Measurements from ENCODE around the gene OSGEP. TPM values are rescaled to one million over a fixed set of nuclear protein-coding genes. Genes with fewer than 3 reads are reported as not detected.
A peak's percentile ranks its signal among the peaks of the same experiment; 100 is the strongest.

Gene OSGEP
- total RNA-seq, 2 donors from 2014 or later = 36.1 to 53.4 TPM

- intact Hi-C loops (cut with DNase I) = loop anchor here (10.0 kb wide), 1 partner anchor 136 kb away; no protein-coding TSS in a partner anchor
- TF ChIP-seq CTCF (IDR thresholded peaks at IDR 0.05) (no peak), POLR2A (IDR thresholded peaks at IDR 0.05) (no peak)
These were observed 14.2 kb upstream of the OSGEP start for GRCh38 chr14:20468764-20469241.

GRCh38 chr14:20461225-20462141 is 6.9 kb upstream of the OSGEP start, which contains the start of gene PIP4P1:
Gene PIP4P1 (minus strand): TSS chr14:20461434. CDS start chr14:20461325, 109 bp downstream.
- 0% methylated on average over 12 to 64 of the region's 67 CpGs for WGBS, 2 donors

More at GRCh38 chr14:20468764-20469241, 14.2 kb upstream of the OSGEP start:
- no peaks in the 10 kb centered on the region for H3K27me3 ChIP-seq
- H3K4me1 ChIP-seq = peaks cover 26% of the 10 kb centered on the region
- H3K4me3 ChIP-seq = no peak overlapping the region
- H3K9me3 ChIP-seq = no peaks in the 10 kb centered on the region
- peak overlapping the region; percentile 85 to 94 (median 88) for H3K27ac ChIP-seq
- DNase-seq (peak in 3 of 4 donors; percentile 25 to 32 (median 28)), ATAC-seq (no peak)
- H3K36me3 ChIP-seq (replicated peaks in 1 of 2; ENCODE audit: insufficient read depth in 1 of 2, low read depth in 2 of 2) = no peaks in the 10 kb centered on the region
- WGBS, 2 donors = 24 to 36% methylated on average over 12 to 16 of the region's 16 CpGs

GRCh38 chr14:20460458-20461224 is 6.0 kb upstream of the OSGEP start:
- no peaks in the 10 kb centered on the region for H3K9me3 ChIP-seq
- intact Hi-C loops (cut with DNase I) = loop anchor here (10.0 kb wide), 1 partner anchor 144 kb away; no protein-coding TSS in a partner anchor
- H3K4me3 ChIP-seq = peak overlapping the region; percentile 52 to 80
- peaks cover 44% of the 10 kb centered on the region for H3K4me1 ChIP-seq
- TF ChIP-seq POLR2A (IDR thresholded peaks at IDR 0.05) = no peak
- TF ChIP-seq CTCF (IDR thresholded peaks at IDR 0.05) = no peak
- H3K27ac ChIP-seq = peak overlapping the region; percentile 84 to 95 (median 88)
- DNase-seq = peak; percentile 47 to 66 (median 56)
- peaks cover 3 to 17% of the 10 kb centered on the region in 2 donors for H3K36me3 ChIP-seq (replicated peaks in 1 of 2; ENCODE audit: insufficient read depth in 1 of 2, low read depth in 2 of 2)
- 2 to 10% methylated on average over 7 to 32 of the region's 32 CpGs for WGBS, 2 donors
- H3K27me3 ChIP-seq = no peaks in the 10 kb centered on the region
- no peak for ATAC-seq

More at GRCh38 chr14:20461225-20462141, 6.9 kb upstream of the OSGEP start, which contains the start of gene PIP4P1:
- no peaks in the 10 kb centered on the region for H3K27me3 ChIP-seq
- TF ChIP-seq POLR2A (IDR thresholded peaks at IDR 0.05) (peak; percentile 74 to 84 (median 80)), CTCF (IDR thresholded peaks at IDR 0.05) (peak in 2 of 7 experiments; percentile 6 to 20)
- H3K36me3 ChIP-seq (replicated peaks in 1 of 2; ENCODE audit: insufficient read depth in 1 of 2, low read depth in 2 of 2) = peaks cover 3 to 17% of the 10 kb centered on the region in 2 donors
- H3K4me3 ChIP-seq = peak within 1 kb of the TSS; percentile 52 to 80
- H3K27ac ChIP-seq = peak within 1 kb of the TSS; percentile 84 to 95 (median 88)
- H3K4me1 ChIP-seq = peaks cover 36% of the 10 kb centered on the region
- DNase-seq (peak; percentile 99 to 100 (median 99)), ATAC-seq (peak; percentile 95)
- H3K9me3 ChIP-seq = no peaks in the 10 kb centered on the region
- intact Hi-C loops (cut with DNase I) = loop anchor here (10.0 kb wide), 1 partner anchor 143 kb away; no protein-coding TSS in a partner anchor

- no peak for DNase-seq
- intact Hi-C loops (cut with DNase I) = no loop called here
- Histone ChIP-seq H3K4me3 (no peak overlapping the region), H3K27me3 (no peaks in the 10 kb centered on the region), H3K9me3 (no peaks in the 10 kb centered on the region), H3K4me1 (peaks cover 55% of the 10 kb centered on the region), H3K36me3 (replicated peaks in 1 of 2; ENCODE audit: insufficient read depth in 1 of 2, low read depth in 2 of 2) (peaks cover 3 to 17% of the 10 kb centered on the region in 2 donors), H3K27ac (no peak overlapping the region)
- TF ChIP-seq CTCF (IDR thresholded peaks at IDR 0.05) = no peak
- no peak for TF ChIP-seq POLR2A (IDR thresholded peaks at IDR 0.05)
- 57 to 59% methylated on average over 7 to 8 of the region's 8 CpGs for whole genome bisulfite sequencing, 2 donors
- no peak for ATAC-seq
These were observed 3.6 kb upstream of the OSGEP start for GRCh38 chr14:20458031-20458789.

All from body of pancreas (tissue), 4 donors.